NK-92 treated with Interleukin-12 subunit alpha and Interleukin-12 subunit beta, amount 100 ng/mL, for 24 hours (cell line): ENCODE measurements around the gene PPP2R5C.
"Not testable (repeated sequence)": the region's sequence is repeated elsewhere in the genome, so short reads cannot be mapped to it uniquely, and the experiment has no call there.

Experiments used
- DNase-seq: peaks from one replicate; lab custom pipeline; 2025; lab: John Stamatoyannopoulos, UW

The PPP2R5C gene

DNA sequence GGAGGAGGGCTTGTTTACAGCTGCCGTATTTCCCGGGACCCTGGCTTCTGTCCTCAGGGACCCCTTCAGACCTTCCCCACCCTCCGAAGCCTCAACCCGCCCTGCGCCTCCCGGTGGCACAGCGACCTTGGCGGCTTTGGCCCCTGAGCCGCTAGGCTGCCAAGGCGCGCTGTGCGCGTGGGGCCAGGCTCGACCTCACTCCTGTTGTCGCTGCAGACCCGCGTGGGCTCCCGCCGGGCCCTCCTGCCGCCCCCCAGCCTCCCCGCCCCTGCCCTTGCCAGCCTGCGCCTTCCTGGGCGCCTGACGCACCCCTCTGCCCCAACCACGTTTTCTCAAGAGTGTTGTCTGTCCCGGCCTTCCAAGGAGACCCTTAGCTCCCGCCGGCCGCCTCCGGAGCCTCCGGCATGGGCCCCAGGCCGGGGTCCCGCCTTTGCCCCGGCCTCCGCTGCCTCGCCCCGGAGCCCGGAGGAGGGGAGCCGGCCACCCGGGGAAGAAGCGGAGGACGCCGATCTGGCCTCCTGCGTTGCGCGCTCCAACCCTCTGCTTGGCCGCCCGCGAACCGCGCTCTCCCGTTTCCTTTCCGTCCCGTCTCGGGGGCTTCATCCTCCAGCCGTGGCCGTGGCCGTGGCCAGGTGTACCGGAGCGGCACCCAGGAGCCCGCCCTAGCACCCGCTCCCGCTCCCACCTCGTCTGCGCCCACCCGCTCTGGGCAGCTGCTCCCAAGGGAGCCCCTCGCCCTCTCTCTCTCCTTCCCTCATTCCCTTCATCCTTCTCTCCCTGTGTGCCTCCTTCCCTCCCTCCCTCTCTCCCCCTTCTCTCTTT is 19.9 kb downstream of the PPP2R5C start:
- DNase-seq, result no peak

DNA sequence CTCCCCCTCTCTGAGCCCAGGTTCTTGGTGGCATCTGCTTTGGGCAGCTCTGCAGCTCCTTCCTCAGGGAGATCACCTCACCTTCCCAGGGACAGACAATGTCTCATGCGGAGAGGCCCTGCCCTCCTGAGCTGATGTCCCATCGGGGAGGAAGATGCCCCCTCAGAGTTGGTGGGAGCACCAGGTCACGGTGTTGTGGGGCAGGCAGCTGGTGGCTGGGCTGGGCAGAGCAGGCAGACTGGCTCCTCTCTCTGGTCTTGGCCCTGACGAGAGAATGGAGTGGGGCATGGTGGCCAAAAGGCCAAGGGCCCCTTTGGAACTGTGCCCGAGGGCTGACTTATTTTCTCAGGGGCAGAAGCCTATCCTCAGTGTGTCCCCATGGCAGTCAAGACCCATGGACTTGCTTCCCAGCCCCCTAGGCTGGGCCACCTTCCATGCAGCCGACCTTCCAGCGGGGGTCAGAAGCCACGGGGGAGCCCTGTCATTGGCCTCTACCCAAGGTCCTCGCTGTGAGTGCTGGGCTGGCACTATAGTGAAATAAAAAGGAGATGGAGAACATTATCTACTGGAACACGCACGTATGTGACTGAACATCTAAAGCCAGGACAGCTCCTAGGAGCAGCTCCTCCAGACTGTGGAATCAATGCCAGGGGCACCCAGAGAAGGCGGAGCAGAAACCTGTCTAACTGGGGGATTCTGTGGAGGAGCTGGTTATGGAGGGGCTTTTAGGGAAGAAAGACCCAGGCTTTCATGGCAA is 21.9 kb downstream of the PPP2R5C start:
- DNase-seq, result no peak

GRCh38 chr14:101784631-101785030 is 23.1 kb downstream of the PPP2R5C start:
- DNase-seq, result no peak

DNA sequence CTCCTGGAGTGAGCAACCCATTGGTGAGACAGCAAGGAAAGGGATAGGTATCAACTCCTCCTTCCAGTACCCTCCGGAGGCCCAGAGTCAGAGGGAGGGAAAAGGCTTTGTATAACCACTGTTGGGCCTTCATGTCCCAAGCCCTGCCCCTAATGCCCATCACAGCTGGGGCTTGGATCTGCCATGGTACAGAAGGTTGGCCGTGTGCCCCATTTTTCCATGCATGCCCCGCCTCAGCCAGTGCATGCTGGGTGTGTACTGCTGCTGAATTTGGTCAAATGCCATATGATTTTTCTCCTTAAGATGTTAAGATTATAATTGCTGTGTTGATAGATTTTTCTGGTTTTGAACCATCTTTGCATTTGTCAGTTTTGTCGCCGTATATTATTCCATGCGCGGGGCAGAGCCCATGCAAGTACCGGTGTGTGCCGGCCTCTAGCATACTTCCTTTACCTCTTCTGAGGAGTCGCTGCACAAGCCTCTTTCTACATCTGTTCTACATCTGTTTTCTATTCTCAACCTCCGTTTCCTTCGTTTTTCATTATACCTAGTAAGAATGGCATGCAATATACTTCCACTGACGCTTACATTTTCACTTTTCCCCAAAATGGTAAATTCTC is 26.6 kb downstream of the PPP2R5C start:
- no peak for DNase-seq

- DNase-seq, result no peak
Measured at GRCh38 chr14:101789222-101789621, 27.7 kb downstream of the PPP2R5C start.

DNA sequence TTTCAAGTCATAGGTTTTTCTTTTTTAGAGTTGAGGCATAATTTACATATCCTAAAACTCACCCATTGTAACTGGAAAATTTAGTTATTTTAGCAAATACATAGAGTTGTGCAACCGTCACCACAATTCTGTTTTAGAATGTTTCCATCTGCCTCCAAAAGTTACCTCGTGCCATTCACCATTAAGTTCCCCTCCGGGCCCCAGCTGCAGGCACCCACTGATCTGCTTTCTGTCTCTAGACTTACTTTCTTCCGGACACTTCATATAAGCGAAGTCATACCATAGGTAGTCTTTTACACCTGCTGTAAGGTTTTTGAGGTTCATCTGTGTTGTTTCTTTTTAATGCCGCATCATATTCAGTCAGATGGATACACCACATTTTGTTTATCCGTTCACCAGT is 28.7 kb downstream of the PPP2R5C start:
- DNase-seq, result no peak

DNA sequence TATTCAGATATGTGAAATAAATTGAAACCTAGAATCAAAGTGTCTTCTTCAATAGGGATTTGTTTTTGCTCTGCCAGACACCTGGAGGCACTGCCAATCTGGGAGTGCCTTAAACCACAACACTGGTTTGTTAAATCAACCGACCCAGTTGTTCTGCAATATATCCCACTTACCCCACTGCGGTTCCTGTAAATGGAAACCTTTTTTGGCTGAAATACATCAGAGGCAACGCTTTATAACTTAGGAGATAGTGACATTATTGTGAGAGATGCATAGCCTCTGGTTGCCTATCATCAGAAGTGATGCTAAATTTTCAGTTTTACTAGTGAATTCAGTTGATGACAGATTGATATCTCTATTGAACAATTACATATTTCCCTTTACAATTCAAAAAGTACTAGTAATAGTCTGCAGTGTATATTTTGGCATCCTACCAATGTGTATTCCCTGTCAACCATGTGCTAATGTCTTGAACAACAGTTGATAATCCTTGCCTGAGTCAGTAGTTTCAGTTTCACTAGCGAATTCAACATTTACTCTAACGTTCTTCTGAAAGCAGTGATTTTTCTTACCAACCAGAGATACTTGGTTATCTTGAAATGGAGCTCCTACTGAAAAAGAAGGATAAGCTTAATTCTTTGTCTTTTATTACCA is 30.5 kb downstream of the PPP2R5C start:
- DNase-seq, result no peak

DNA sequence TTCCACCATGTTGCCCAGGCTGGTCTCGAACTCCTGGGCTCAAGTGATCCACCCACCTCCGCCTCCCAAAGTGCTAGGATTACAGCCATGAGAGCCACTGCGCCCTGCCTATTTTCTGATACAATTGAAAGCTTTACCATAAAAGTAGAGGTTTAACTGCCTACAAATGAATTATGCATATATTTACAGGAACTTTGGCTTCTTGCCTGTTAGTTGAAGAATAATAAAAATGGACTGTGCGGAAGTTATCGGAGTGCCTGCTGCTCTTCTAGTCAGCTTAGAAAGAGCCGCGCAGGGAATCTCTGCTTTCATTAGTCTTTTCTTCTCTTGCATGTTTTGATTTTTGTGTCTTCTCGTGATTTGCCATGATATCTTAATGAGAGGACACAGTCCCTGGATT is 34.5 kb downstream of the PPP2R5C start:
- no peak for DNase-seq

DNA sequence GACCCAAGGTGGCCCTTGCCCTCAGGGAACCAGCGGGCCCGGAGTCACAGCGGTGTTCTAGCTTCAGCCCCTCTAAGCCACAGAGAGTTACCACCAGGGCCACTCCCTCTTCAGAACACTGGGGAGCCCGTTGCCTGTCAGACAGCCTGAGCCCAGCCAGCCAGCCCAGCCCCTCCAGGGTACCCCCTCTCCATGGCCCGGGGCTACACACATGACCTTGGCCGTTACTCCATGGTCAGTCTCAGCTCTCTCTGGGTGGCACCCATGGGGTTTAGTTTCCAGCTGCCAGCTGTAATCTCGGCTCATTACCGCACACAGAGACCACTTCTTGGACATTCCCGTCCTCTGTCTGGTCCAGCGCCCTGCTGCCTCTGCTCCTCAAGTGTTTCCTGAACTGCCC is 35.0 kb downstream of the PPP2R5C start:
- DNase-seq, result no peak

GRCh38 chr14:101797856-101798255 is 36.3 kb downstream of the PPP2R5C start:
- no peak for DNase-seq

- not testable (repeated sequence) for DNase-seq
Measured at GRCh38 chr14:101804373-101804772, 42.9 kb downstream of the PPP2R5C start.

DNA sequence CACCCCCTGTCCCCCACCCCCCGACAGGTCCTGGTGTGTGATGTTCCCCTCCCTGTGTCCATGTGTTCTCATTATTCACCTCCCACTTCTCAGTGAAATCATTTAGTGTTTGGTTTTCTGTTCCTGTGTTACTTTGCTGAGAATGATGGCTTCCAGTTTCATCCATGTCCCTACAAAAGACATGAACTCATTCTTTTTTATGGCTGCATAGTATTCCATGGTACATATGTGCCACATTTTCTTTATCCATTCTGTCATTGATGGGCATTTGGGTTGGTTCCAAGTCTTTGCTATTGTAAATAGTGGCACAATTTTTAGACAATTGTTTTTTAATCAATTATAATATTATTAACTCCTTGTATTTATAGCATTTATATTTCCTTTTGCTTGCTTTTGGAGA is 44.7 kb downstream of the PPP2R5C start:
- DNase-seq, result not testable (repeated sequence)

DNA sequence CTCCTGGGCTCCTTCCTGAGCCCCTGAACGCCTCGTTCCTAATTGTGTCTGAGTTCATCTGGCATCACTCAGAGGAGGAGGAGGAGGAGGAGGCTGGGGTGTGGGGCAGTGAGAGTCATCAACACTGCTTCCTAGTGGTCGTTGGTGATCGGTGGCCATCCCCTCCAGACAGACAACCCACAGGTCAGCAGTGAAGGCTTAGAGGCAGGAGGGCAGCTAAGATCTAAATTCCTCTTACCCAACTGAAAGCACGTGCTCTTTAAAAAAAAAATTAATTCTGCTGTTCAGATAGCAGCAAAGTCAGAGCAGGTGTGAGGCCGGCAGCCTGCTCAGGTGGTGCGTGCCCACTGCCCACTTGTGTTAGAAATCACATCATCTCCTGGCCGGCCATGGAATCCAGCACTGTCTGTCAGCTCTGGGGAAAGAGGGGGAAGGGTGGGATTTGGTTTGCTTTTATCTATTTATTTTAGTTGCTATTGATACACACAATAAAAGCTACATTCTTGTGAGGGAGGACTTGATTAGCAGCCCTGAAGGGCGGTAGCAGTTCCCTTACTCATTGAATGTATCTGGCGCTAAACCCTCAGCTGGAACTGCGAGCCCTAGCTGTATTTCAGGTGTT is 46.6 kb downstream of the PPP2R5C start:
- DNase-seq, result no peak

DNA sequence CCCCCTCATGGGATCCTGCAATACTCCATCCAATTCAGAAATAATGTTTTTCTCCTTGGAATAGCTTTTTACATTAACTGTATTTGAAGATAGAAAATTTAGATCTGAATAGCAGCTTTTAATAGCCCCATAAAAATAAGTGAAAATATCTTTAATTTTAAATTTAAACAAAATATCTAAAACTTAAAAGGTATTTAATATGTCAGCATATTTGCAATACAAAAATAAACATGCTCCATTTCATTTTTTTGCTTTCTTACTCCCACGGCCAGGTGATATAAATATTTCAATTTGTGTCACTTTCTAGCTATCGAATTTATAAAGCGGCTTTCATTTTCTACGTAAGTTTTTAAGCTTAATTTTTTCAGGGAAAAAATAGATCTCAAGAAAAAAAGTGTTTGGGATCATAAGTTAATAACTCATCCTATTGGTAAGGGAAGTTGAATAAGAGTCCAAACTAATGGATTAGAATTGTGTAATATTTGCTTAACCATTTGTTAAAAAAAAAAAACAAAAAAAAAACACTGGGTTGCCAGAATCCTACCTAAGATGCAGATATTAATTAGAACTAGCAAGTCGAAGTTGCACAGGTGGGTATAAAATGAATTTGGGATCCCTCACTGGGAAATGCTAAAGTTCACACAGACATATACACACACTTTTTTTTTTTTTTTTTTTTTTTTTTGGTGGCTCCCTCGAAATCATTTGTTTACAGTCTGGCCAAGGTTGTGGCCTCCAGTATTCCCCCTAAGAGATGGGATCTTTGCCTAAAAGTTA is 47.6 kb downstream of the PPP2R5C start:
- no peak for DNase-seq

GRCh38 chr14:101809671-101810514 is 48.4 kb downstream of the PPP2R5C start:
- DNase-seq, result peak; percentile 68

DNA sequence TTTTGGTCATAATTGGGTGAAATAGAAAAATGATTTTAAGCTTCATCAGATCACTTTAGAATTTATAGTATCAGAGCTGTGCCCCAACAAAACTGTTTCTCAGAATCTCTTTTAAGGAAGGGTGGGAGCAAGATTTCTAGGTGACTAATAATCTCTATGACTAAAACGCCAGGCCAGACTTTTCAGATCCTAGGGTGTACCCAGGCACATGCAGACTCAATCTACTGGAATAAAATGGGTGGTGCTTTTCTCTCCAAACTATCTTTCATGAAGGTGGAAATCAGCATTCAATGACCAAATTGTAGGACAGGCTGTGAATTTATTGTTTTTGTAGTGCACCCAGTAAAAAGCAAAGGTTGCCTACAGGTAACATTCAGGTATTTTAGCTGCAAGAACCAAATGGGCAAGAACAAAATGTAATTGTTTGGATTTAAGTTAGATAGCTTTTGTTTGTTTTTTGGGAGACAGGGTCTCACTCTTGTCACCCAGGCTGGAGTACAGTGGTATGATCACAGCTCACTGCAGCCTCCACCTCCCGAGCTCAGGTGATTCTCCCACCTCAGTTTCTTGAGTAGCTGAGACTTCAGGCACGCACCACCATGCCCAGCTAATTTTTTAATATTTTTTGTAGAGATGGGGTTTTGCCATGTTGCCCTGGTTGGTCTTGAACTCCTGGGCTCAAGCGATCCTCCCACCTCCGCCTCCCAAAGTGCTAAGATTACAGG is 49.5 kb downstream of the PPP2R5C start:
- DNase-seq, result no peak

GRCh38 chr14:101812071-101812470 is 50.6 kb downstream of the PPP2R5C start:
- DNase-seq, result no peak

GRCh38 chr14:101813171-101813759 is 51.8 kb downstream of the PPP2R5C start:
- no peak for DNase-seq

DNA sequence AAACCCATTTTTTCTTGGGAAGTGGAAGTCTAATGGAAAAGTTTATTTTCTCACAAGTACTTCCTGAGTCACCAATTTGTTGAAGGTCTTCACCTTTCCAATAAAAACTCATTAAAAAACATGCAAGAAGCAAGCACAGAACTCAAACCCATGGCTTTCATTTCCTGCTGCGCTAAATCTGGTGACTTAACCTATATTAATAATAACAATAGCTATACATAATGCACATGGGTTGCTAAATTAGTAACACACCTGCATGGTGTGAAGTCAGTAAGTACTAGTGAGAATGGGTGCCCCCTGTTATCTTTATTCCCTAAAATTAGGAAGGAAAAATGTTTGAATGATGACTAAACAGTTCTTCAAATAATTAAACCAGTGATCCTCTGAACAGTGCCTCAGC is 52.3 kb downstream of the PPP2R5C start:
- DNase-seq, result no peak
